HG03558 (cell line): Measurements from ENCODE around the gene TUBGCP2.

Experiments used
- ATAC-seq: cut with Tn5 transposase; IDR thresholded peaks from one replicate; pipeline ENCODE4 v1.9.1; 2021; ENCODE audit warnings: moderate number of reproducible peaks; ENCODE audit not compliant: unreplicated experiment; ENCODE audit errors: extremely low read depth

Gene TUBGCP2

DNA sequence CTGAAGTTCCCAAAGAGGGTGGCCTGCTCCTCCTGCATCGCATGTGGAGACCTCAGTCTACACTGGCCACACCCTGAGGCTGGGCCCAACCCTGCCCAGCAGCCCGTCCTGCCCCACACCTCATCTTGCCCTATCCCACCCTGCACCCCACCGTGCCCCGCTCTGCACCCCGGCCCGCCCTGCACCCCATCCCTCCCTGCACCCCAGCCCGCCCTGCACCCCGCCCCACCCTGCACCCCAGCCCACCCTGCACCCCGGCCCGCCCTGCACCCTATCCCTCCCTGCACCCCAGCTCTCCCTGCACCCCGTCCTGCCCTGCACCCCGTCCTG, 56.5 kb downstream of the TUBGCP2 start:
- ATAC-seq = no peak

- no peak for ATAC-seq
These were observed 57.1 kb downstream of the TUBGCP2 start for GRCh38 chr10:133251388-133252222.

DNA sequence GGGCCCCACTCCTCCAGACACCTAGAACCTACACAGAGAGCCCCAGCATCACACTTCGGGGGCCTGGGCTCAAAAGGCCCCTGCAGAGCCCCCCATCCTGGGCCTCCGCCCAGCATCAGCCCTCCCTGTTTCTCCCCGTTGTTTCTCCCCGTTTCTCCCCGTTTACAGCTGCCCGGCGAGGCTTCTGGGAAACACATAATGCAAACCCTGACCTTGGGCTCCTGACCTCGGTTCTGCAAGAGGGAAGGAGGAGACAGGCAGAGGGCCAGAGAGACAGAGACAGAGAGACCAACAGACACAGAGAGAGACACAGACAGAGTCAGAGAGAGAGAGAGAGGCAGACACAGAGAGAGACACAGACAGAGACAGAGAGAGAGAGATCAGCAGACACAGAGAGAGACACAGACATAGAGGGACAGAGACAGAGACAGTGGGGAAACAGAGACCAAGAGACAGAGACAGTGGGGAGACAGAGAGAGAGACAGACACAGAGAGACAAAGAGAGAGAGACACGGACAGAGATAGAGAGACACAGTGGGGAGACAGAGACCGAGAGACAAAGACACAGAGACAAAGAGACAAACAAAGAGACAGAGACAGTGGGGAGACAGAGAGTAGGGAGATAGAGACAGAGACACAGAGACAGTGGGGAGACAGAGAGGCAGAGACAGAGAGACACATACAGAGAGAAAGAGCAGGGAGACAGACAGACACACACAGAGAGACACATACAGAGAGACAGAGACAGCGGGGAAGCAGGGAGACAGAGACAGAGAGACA, 58.5 kb downstream of the TUBGCP2 start:
- ATAC-seq = no peak

- ATAC-seq = no peak
These were observed 59.4 kb downstream of the TUBGCP2 start for GRCh38 chr10:133249094-133249780.

DNA sequence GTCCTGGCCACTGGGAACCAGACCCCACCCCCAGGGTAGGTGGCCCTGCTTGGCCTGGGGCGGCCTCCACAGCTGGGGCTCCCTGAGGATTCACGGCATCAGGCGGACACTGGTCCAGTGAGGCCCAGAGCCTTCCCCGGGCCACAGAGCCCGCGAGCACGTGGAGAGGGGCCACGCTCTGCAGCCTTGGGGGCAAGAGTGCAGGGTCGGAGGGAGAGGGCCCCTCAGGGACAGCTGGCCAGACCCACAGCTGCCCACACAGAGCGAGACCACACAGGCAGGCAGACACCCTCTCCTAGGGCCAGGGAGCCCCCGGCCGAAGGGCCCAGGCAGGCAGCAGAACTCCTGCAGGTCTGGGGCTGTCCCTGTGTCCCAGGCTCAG, 60.3 kb downstream of the TUBGCP2 start:
- no peak for ATAC-seq

DNA sequence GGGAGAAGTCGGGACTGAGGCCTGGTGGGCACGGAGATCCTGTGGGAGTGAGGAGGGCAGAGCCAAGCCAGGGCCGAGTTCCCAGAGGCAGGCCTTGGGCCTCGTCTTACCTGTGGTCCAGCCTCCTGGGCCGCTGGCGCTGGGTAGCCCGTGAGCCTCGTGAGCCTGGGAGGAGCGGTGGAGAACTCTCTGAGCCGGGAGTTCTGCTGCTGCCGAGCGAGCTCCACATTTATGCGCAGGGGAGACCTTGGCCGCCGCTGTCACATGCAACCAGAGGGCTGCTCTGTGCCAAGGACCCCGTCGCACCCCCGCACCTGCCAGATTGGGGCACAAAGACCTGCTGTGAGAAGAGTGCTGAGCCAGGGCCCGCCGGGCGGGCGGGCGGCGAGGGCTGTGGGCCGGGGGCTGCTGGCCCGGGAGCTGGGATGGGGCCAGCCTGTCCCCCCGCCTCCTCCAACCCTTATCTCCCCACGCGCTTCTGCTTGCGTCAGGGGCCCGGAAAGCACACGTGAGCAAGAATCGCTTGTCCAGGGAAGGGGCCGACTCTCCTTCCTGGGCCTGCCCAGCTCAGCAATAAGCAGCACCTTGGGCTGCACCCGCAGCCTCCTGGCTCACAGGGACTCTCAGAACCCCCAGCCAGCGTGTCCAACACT, 60.9 kb downstream of the TUBGCP2 start:
- ATAC-seq = no peak

DNA sequence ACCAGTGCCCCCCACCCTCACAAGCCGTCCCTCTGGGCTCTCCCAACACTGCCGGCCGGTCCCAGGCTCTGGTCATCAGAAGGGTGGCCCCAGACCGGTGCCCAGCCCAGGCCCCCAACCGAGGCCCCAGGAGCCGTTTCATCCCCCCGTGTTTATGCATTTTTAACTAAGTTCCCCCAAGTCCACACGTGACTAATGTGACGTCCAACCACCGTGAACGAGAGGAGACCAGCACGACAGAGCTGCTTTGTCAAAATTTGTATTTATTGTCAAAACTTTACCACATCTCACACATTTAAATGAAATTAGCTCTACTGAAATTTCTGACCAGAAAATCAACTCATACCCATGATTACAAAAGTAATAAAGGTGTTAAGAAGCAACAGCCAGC, 62.4 kb downstream of the TUBGCP2 start:
- ATAC-seq = no peak

DNA sequence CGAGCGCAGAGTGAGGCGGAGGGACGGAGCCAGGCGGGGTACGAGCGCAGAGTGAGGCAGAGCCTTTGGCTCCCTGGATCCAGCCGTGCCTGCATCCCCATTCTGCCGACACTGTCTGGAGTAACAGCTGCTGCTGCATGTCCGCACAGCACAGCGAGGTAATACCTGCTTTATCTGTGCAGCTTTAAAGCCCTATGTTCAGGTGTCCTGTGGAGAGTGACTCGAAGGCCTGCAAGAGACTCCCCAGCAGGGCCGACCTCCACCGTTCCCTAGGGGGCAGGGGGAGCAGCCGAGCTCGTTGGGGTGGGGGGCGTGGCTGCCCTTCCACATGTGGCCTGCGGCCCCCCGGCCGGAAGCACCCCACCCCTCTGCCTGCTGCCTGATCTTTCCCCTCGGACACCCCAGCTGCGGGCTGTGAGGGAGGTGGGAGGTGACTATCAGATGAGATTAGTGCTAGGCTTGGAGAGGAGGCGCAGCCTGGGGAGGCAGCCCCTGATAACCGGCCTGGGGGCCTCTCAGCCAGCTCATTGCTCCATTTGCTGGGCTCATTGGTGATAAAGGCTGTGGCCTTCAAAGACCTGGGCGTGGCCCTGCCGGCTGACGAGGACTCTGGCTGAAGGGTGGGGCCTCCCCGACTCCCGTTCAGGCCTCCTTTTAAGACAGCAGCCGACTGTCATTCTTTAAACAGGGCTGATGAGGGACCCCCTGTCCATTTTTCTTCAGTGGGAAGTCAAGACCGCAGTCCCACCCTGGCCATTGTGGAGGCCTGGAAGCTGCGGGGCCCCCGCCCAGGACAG, 63.0 kb downstream of the TUBGCP2 start:
- ATAC-seq = no peak

- no peak for ATAC-seq
These were observed 65.1 kb downstream of the TUBGCP2 start for GRCh38 chr10:133243593-133243992.

GRCh38 chr10:133242611-133243356, 65.9 kb downstream of the TUBGCP2 start:
- no peak for ATAC-seq

DNA sequence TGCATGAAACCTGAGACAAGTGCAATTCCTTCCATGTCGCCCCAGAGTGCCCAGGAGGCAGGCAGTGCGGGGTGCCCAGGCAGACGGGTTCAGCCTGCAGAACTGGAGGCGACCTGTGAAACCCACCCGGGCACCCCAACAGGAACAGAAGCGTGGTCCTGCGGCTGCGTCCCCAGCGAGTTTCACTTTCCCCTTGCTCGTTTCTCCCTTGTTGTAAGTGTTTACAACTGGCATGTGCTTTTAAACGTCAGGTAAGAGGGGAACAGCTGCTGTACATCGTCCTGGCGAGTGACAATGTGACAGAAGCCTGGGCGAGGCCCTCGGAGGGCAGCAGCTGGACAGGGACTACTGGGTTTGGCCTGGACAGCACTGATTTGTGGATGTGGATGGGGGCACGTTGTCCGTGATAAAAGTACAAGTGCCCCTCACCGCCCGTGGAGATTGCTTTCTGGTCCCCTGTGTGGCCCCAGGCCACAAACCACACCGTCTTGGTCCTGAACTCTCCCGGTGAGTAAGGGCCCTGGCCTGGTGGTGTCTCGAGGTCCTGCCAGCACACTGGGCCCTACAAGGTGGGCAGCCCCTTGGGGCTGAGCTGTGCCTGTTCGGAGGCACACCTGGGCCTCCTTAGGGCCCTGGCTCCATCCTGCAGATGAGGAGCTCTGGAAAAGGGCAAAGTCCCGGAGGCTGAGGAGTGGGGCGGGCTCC, 67.0 kb downstream of the TUBGCP2 start:
- no peak for ATAC-seq

DNA sequence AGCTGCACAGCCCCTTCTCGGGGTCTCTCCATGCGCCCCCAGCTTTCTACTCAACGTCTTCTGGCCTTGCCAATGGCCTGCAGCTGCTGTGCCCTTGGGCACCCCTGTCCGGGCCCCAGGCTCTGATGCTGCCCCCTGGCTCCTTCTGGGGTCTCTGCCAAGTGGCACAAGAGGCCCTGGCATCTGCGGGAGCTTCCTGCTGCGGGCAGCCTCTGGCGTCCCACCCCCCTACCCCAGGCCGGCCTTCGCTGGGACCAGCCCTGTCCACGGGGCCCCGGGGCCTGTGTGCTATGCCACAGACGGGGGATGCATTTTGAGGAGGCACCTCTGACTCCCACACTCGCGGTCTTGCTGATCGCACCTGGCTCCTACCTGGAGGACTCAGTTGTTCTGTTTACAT, 68.7 kb downstream of the TUBGCP2 start:
- no peak for ATAC-seq

DNA sequence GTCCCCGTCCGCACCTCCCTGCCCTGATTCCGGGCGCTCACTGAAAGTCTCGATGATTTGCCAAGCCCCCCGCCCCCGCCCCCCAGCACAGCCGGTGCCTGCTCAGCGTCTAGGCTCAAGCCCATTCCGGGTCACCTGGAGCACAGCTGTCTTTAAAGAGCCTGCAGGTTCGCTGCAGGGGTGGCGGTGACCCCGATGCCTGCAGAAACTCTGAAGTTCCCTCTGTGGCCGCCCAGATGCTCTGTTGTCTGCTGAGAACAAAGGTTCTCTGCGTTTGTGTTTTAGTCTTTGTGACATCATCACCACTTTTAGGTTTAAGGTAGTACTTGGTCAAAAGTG, 70.2 kb downstream of the TUBGCP2 start:
- ATAC-seq = no peak

- no peak for ATAC-seq
These were observed 70.8 kb downstream of the TUBGCP2 start, which contains the start of gene VENTX for GRCh38 chr10:133237588-133238465. VENTX (plus strand) TSS chr10:133237855; CDS start chr10:133237915, 60 bp downstream.

- ATAC-seq = no peak
These were observed 71.5 kb downstream of the TUBGCP2 start for GRCh38 chr10:133237241-133237587.

- no peak for ATAC-seq
These were observed 72.1 kb downstream of the TUBGCP2 start for GRCh38 chr10:133236401-133237240.

DNA sequence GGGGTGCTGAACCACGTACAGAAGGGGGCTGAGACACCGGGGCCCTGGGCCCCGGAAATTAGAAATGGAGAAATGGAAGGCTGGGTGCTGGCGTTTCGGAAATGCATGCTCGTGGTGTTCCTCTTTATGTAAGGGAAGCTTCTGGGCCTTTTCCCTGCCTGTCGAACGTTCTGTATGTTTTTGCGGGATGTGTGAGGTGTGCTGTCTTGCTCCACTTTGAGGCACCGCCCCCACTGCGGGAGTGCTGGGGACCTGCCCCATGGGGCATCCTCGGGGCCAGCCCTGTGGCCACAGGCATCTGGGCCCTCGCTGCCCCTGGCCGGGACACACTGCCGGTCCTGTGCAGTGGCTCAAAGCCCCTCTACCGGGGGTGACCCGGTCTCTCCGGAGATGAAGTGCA, 72.7 kb downstream of the TUBGCP2 start:
- no peak for ATAC-seq
